Left forelimb (tissue), 1 donor: ENCODE measurements around the gene SLC22A5.
A peak's percentile ranks its signal among the peaks of the same experiment; 100 is the strongest.
"Not testable (repeated sequence)": the region's sequence is repeated elsewhere in the genome, so short reads cannot be mapped to it uniquely, and the experiment has no call there.

Source experiments
- DNase-seq: peaks from one replicate; pipeline ENCODE4 v3.0.0-alpha.2; 2018; ENCODE audit warnings: low spot score

Gene SLC22A5

DNA sequence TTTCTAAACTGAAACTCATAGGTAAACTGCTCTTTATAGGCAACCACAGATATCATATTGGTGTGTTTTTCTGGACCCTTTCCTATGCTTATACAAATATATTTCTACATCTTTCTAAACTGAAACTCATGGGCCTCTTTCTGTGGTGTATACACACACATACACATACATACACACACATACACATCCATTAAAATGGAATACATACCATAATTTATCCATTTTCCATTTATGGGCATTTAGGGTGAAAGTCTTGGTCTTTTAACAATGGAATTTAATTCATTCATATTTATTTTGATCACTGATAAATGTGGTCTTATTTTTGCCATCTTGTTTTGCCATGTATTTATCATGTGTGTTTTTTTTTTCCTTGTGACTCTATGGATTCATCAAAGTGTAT is 44.1 kb downstream of the SLC22A5 start:
- DNase-seq: no peak

DNA sequence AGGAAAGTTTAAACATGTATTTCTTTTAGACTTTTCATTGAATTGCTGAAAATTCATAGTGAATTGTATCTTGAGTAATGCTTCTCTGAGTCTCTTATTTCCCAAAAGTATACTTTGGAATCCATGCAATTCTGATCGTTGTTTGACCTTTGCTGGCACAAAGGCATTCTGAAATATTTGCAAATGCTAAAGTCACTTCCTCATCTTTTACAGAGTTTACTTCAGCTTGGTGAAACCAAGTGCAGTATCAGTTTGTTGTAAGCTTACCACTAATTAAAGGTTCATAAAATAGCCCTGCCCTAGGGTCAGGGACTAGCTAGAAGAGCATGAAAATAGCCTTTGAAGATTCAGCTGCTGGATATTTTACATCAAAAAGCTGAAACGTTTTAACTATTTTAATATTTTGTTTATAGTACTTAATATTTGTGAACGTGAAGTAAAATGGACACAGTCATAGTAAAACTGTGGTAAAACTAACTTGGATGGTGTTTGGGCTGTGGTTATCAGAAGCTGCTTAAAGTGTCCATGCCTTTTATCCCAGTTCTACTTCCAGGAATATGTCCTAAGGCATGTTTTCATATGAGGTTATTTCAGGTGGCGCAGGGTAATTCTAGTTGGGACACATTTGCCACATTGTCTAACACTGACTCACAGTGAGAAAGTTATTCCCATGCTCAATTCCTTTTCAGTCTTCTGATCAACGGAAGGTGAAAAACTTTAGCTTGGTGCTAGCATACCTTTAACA is 45.3 kb downstream of the SLC22A5 start:
- DNase-seq: no peak

GRCh38 chr5:132415516-132415915 is 46.0 kb downstream of the SLC22A5 start:
- not testable (repeated sequence) for DNase-seq

- DNase-seq: no peak
These were observed 46.9 kb downstream of the SLC22A5 start for GRCh38 chr5:132416306-132417009.

- DNase-seq: no peak
These were observed 47.5 kb downstream of the SLC22A5 start for GRCh38 chr5:132417010-132417439.

- no peak for DNase-seq
These were observed 48.0 kb downstream of the SLC22A5 start for GRCh38 chr5:132417461-132417860.

- no peak for DNase-seq
These were observed 48.5 kb downstream of the SLC22A5 start for GRCh38 chr5:132417889-132418485.

- DNase-seq: no peak
These were observed 49.4 kb downstream of the SLC22A5 start for GRCh38 chr5:132418881-132419280.

DNA sequence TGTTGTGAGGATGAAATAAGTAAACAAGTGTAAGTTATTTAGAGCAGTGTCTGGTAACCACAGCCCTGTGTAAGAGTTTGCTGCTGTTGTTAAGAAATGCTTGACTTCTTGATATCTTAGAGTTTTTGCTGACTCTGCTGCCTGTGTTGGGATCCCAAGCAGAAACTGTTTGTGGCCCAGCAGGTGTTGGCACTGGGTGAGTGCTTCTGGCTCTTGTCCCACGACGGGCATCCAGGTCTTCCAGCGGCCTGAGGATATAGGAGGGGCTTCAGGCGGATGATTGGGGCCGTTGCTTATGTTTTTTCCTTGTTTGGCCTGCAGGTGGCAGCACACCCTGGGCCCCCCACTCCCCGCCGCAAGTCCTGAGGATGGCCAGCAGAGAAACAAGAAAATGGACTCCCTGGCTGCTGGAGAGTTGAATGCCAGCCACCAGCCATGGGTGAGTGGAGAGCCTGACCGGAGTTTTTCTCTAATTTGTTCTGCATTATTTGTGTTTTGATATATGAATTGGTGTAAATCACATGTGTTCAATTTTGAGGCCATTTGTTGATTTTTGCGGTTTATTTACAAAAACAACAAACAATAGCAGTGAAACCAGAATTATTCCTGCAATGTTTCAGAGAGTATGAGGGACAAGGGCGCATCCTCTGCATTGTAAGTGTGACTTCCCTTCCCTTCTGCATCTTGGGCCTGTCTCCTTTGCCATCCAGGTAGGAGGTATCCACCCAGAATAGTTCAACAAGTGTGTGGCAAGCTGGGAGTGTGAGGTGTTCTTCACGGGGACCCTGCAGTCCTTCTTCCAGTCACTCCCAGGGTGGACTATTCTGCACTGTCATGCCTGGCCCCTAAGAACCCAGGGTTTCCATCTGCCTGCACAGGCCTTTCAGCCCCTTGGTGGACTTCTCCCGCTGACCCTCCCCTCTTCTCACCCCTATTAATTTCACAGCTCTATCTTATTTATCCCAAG is 50.3 kb downstream of the SLC22A5 start:
- DNase-seq: peak; percentile 84

GRCh38 chr5:132420706-132421272 is 51.3 kb downstream of the SLC22A5 start:
- DNase-seq: no peak

DNA sequence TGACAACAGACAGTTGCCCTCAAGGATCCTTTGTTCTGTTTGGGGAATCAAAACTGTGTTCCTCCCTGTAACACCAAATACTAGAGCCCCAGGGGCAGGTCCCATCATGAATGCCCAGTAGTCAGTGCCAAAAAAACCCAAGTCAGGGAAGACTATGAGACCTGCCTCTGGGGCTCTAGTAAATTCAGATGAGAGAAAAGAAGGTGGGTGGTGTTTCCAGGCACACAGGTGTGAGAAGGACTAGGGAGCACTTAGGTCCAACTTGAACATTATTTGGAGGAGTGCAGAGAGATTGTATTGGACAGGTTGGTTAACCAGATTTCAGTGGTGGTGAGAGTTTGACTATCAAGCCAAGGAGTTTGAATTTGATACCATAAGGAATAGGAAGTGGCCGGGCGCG is 52.0 kb downstream of the SLC22A5 start:
- DNase-seq: no peak

- no peak for DNase-seq
These were observed 53.4 kb downstream of the SLC22A5 start for GRCh38 chr5:132422720-132423437.

GRCh38 chr5:132423438-132423898 is 54.0 kb downstream of the SLC22A5 start:
- DNase-seq: no peak

- no peak for DNase-seq
These were observed 54.8 kb downstream of the SLC22A5 start for GRCh38 chr5:132424167-132424880.

- DNase-seq: no peak
These were observed 55.8 kb downstream of the SLC22A5 start for GRCh38 chr5:132425009-132425937.

DNA sequence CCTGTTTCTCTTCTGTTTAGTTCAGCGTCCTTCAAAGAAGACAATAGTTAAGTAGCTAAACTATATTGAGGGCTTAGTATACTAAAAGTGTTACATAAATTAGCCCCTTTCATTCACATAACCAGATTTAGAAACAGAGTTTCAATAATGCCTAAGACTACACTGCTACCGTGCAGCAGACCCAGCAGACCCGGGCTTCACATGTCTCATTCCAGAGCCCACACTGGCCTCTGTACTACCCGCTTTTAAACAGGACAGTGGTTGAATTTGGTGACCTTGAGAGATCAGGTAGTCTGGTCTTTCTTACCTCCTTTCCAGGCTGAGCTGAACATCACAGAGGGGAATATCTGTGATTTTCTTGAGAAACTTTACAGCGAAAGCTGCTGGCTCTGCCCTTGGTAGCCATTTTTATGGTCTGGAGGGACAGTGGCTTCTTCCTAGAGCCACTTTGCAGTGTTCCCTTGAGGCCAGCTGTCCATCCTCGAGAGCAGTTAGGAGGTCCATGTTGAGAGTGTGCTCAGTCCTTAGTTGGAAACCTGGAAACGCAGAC is 56.5 kb downstream of the SLC22A5 start:
- no peak for DNase-seq

GRCh38 chr5:132426525-132427138 is 57.1 kb downstream of the SLC22A5 start:
- DNase-seq: no peak
